ENCODE measurements around the gene C11orf65. TPM values are rescaled to one million over a fixed set of nuclear protein-coding genes. Genes with fewer than 3 reads are reported as not detected.

The C11orf65 gene
- total RNA-seq, 1 experiment from 2014 or later, result 0.43 TPM

- TF ChIP-seq, protein P1, sequence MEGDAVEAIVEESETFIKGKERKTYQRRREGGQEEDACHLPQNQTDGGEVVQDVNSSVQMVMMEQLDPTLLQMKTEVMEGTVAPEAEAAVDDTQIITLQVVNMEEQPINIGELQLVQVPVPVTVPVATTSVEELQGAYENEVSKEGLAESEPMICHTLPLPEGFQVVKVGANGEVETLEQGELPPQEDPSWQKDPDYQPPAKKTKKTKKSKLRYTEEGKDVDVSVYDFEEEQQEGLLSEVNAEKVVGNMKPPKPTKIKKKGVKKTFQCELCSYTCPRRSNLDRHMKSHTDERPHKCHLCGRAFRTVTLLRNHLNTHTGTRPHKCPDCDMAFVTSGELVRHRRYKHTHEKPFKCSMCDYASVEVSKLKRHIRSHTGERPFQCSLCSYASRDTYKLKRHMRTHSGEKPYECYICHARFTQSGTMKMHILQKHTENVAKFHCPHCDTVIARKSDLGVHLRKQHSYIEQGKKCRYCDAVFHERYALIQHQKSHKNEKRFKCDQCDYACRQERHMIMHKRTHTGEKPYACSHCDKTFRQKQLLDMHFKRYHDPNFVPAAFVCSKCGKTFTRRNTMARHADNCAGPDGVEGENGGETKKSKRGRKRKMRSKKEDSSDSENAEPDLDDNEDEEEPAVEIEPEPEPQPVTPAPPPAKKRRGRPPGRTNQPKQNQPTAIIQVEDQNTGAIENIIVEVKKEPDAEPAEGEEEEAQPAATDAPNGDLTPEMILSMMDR (conservative IDR thresholded peaks at IDR 0.05; ENCODE audit: low read depth, low read length), result no peak
- TF ChIP-seq EZH2 (IDR thresholded peaks at IDR 0.05; ENCODE audit: borderline replicate concordance, low read depth, low read length, poor library complexity, severe bottlenecking), result no peak
- H3K27me3 ChIP-seq (replicated peaks; ENCODE audit: insufficient read depth, low read depth, low read length, poor library complexity), result no peaks in the 10 kb centered on the region
- BruUV-seq (replicated peaks), result no TSS peak
- H3K27ac ChIP-seq (ENCODE audit: low read depth, low read length, poor library complexity, severe bottlenecking), result no peak overlapping the region
- ChIA-PET POLR2A (ENCODE audit: low non-redundant PET) (no interaction called here), CTCF (no interaction called here)
- H3K36me3 ChIP-seq (ENCODE audit: insufficient read depth, low read length, poor library complexity, severe bottlenecking), result peaks cover 4% of the 10 kb centered on the region
- H3K9me3 ChIP-seq (ENCODE audit: low read depth, low read length, poor library complexity, severe bottlenecking), result no peaks in the 10 kb centered on the region
- H3K4me1 ChIP-seq (ENCODE audit: insufficient read depth, low read length, poor library complexity, severe bottlenecking), result peaks cover 14% of the 10 kb centered on the region
- DNase-seq (ENCODE audit: low spot score), result no peak
- intact Hi-C loops (cut with micrococcal nuclease; ENCODE audit: unreplicated experiment), result loop anchor here (10.0 kb wide), 1 partner anchor 271 kb away; the partner anchor contains the start of genes ATM and NPAT
- H3K4me3 ChIP-seq (ENCODE audit: low read depth, low read length, poor library complexity, severe bottlenecking), result no peak overlapping the region
Measured at GRCh38 chr11:108495326-108495725, 28.0 kb upstream of the C11orf65 start.

- Histone ChIP-seq H3K27ac (ENCODE audit: low read depth, low read length, poor library complexity, severe bottlenecking) (no peak overlapping the region), H3K9me3 (ENCODE audit: low read depth, low read length, poor library complexity, severe bottlenecking) (no peaks in the 10 kb centered on the region), H3K4me3 (ENCODE audit: low read depth, low read length, poor library complexity, severe bottlenecking) (no peak overlapping the region), H3K27me3 (replicated peaks; ENCODE audit: insufficient read depth, low read depth, low read length, poor library complexity) (no peaks in the 10 kb centered on the region), H3K4me1 (ENCODE audit: insufficient read depth, low read length, poor library complexity, severe bottlenecking) (peaks cover 14% of the 10 kb centered on the region), H3K36me3 (ENCODE audit: insufficient read depth, low read length, poor library complexity, severe bottlenecking) (peaks cover 13% of the 10 kb centered on the region)
- no peak for TF ChIP-seq EZH2 (IDR thresholded peaks at IDR 0.05; ENCODE audit: borderline replicate concordance, low read depth, low read length, poor library complexity, severe bottlenecking)
- TF ChIP-seq, protein P1 (conservative IDR thresholded peaks at IDR 0.05; ENCODE audit: low read depth, low read length), result no peak
- POLR2A ChIA-PET (ENCODE audit: low non-redundant PET), result no interaction called here
- no TSS peak for BruUV-seq (replicated peaks)
- CTCF ChIA-PET, result no interaction called here
- no peak for DNase-seq (ENCODE audit: low spot score)
- intact Hi-C loops (cut with micrococcal nuclease; ENCODE audit: unreplicated experiment), result loop anchor here (10.0 kb wide), 1 partner anchor 269 kb away; the partner anchor contains the start of genes ATM and NPAT
Measured at GRCh38 chr11:108494182-108494581, 26.9 kb upstream of the C11orf65 start.

- H3K4me1 ChIP-seq (ENCODE audit: insufficient read depth, low read length, poor library complexity, severe bottlenecking), result peaks cover 11% of the 10 kb centered on the region
- DNase-seq (ENCODE audit: low spot score), result no peak
- intact Hi-C loops (cut with micrococcal nuclease; ENCODE audit: unreplicated experiment), result loop anchor here (10.0 kb wide), 1 partner anchor 267 kb away; the partner anchor contains the start of genes ATM and NPAT
- no peak overlapping the region for H3K27ac ChIP-seq (ENCODE audit: low read depth, low read length, poor library complexity, severe bottlenecking)
- no peak overlapping the region for H3K4me3 ChIP-seq (ENCODE audit: low read depth, low read length, poor library complexity, severe bottlenecking)
- no peaks in the 10 kb centered on the region for H3K27me3 ChIP-seq (replicated peaks; ENCODE audit: insufficient read depth, low read depth, low read length, poor library complexity)
- peaks cover 18% of the 10 kb centered on the region for H3K36me3 ChIP-seq (ENCODE audit: insufficient read depth, low read length, poor library complexity, severe bottlenecking)
- CTCF ChIA-PET, result no interaction called here
- TF ChIP-seq EZH2 (IDR thresholded peaks at IDR 0.05; ENCODE audit: borderline replicate concordance, low read depth, low read length, poor library complexity, severe bottlenecking), result no peak
- TF ChIP-seq, protein P1 (conservative IDR thresholded peaks at IDR 0.05; ENCODE audit: low read depth, low read length), result no peak
- no TSS peak for BruUV-seq (replicated peaks)
- POLR2A ChIA-PET (ENCODE audit: low non-redundant PET), result no interaction called here
- no peaks in the 10 kb centered on the region for H3K9me3 ChIP-seq (ENCODE audit: low read depth, low read length, poor library complexity, severe bottlenecking)
Measured at GRCh38 chr11:108491936-108492335, 24.6 kb upstream of the C11orf65 start.

Data from A673 (cell line).